GM12878 (cell line): Measurements from ENCODE around the gene KRT73. TPM values are rescaled to one million over a fixed set of nuclear protein-coding genes. Genes with fewer than 3 reads are reported as not detected.

Experiments
- ATAC-seq: fragments of 200-7000 bp; cut with Tn5 transposase; 3 replicates; pipeline ENCODE4 v1.9.1; 2020; ENCODE audit warnings: mild to moderate bottlenecking, moderate library complexity
- BruUV-seq: library from RNA; stranded (reverse); fragments of 400-500 nt; replicated peaks from 2 replicates; lab custom pipeline; 2021; lab: Mats Ljungman, UMichigan
- CTCF ChIA-PET: fragments of 300-600 bp; sonication (Branson Sonifier 250); formaldehyde crosslinking; extraction: SDS; loops from one replicate; lab custom pipeline; 2021; ENCODE audit warnings: inconsistent platforms; lab: Yijun Ruan, JAX
- POLR2A ChIA-PET: fragments of 350-600 bp; formaldehyde crosslinking; extraction: SDS; loops from one replicate; lab custom pipeline; 2021; ENCODE audit warnings: inconsistent platforms; lab: Charles Lee
- RAD21 ChIA-PET: fragments of 300-600 bp; sonication (Branson Sonifier 250); formaldehyde crosslinking; loops from one replicate; lab custom pipeline; 2023; ENCODE audit warnings: antibody characterized with exemption; ENCODE audit not compliant: unreplicated experiment; lab: Charles Lee
- SMC1A ChIA-PET: fragments of 300-600 bp; sonication (Branson Sonifier 250); formaldehyde crosslinking; loops from one replicate; lab custom pipeline; 2023; ENCODE audit not compliant: unreplicated experiment, uncharacterized antibody; lab: Charles Lee
- DNase-seq: peaks from one replicate; pipeline ENCODE4 v3.0.0-alpha.2; 2011; ENCODE audit warnings: low read depth, low spot score
- FAIRE-seq: peaks from 3 replicates; lab custom pipeline; 2011; peaks lifted over from hg19 to GRCh38; lab: Jason Lieb, UNC
- H2AFZ ChIP-seq: 2 replicates; pipeline ENCODE4 v1.6.0; 2011; ENCODE audit warnings: low read depth, low read length, control low read depth; ENCODE audit not compliant: control insufficient read depth
- H3K27ac ChIP-seq: 2 replicates; pipeline ENCODE4 v1.5.1; 2011; ENCODE audit warnings: control low read depth; ENCODE audit not compliant: control insufficient read depth, insufficient read depth
- H3K27me3 ChIP-seq, 2 experiments: replicated peaks in 1 of 2; 2 replicates each; pipeline versions ENCODE4 v1.6.0 to v1.6.1; 2011; ENCODE audit warnings: low read length in 1 of 2; ENCODE audit not compliant: control insufficient read depth in 2 of 2, insufficient read depth in 2 of 2
- H3K36me3 ChIP-seq, 2 experiments: 2 replicates each; pipeline ENCODE4 v1.5.1; 2011; ENCODE audit warnings: low read length in 1 of 2; ENCODE audit not compliant: control insufficient read depth in 2 of 2, insufficient read depth in 2 of 2
- H3K4me1 ChIP-seq: 2 replicates; pipeline ENCODE4 v1.6.1; 2011; ENCODE audit warnings: mild to moderate bottlenecking, low read length, moderate library complexity, mixed read lengths; ENCODE audit not compliant: control insufficient read depth, insufficient read depth
- H3K4me2 ChIP-seq: 2 replicates; pipeline ENCODE4 v1.6.0; 2011; ENCODE audit warnings: control low read depth; ENCODE audit not compliant: control insufficient read depth, insufficient read depth
- H3K4me3 ChIP-seq: fragments of 200-600 bp; sonication (generic); 2 replicates; pipeline ENCODE4 v1.5.1; 2016
- H3K79me2 ChIP-seq: 2 replicates; pipeline ENCODE4 v1.6.0; 2011; ENCODE audit warnings: low read length; ENCODE audit not compliant: control insufficient read depth, insufficient read depth
- H3K9ac ChIP-seq: 2 replicates; pipeline ENCODE4 v1.8.0; 2011; ENCODE audit warnings: low read length, control low read depth, mixed read lengths; ENCODE audit not compliant: control insufficient read depth, insufficient read depth
- H3K9me3 ChIP-seq: replicated peaks from 3 replicates; pipeline ENCODE4 v1.5.1; 2011; ENCODE audit warnings: mild to moderate bottlenecking, low read length; ENCODE audit not compliant: control insufficient read depth, insufficient read depth
- H4K20me1 ChIP-seq: 2 replicates; pipeline ENCODE4 v1.6.0; 2011; ENCODE audit not compliant: control insufficient read depth, insufficient read depth
- BHLHE40 ChIP-seq, 2 experiments: fragments of 450-650 bp in 1 of 2; IDR thresholded peaks; 2 replicates each; pipeline ENCODE4 v1.6.1; 2011 to 2017; ENCODE audit warnings: low read depth in 2 of 2, borderline replicate concordance in 1 of 2, improper control_type of control experiment in 1 of 2, low read length in 1 of 2, mild to moderate bottlenecking in 1 of 2
- CBX3 ChIP-seq: fragments of 200-600 bp; sonication (generic); IDR thresholded peaks from 2 replicates; pipeline ENCODE4 v1.6.1; 2016; ENCODE audit warnings: low read depth, borderline replicate concordance
- E2F4 ChIP-seq: IDR thresholded peaks from 2 replicates; pipeline ENCODE4 v1.6.1; 2012; ENCODE audit warnings: low read depth, low read length, improper control_type of control experiment
- EED ChIP-seq: sonication (generic); IDR thresholded peaks from 2 replicates; pipeline ENCODE4 v1.6.1; 2016; ENCODE audit warnings: antibody characterized with exemption, low read depth
- FOS ChIP-seq: IDR thresholded peaks from 3 replicates; pipeline ENCODE4 v1.6.1; 2011; ENCODE audit warnings: borderline replicate concordance; ENCODE audit not compliant: insufficient read length; ENCODE audit errors: extremely low read depth
- IRF5 ChIP-seq: fragments of 450-650 bp; IDR thresholded peaks from 2 replicates; pipeline ENCODE4 v1.6.1; 2017; ENCODE audit warnings: borderline replicate concordance
- KAT2A ChIP-seq: conservative IDR thresholded peaks from 2 replicates; pipeline ENCODE4 v1.6.1; 2011; ENCODE audit warnings: low read depth, low read length; ENCODE audit not compliant: control insufficient read depth
- NRF1 ChIP-seq: conservative IDR thresholded peaks from 2 replicates; pipeline ENCODE4 v1.6.1; 2011; ENCODE audit warnings: mild to moderate bottlenecking, low read depth, low read length, improper control_type of control experiment
- PML ChIP-seq: IDR thresholded peaks from 2 replicates; pipeline ENCODE4 v1.6.1; 2012; ENCODE audit warnings: low read length, inconsistent platforms
- POLR2A ChIP-seq: IDR thresholded peaks from 2 replicates; pipeline ENCODE4 v1.6.1; 2011; ENCODE audit warnings: low read depth, mild to moderate bottlenecking, low read length
- POU2F2 ChIP-seq: IDR thresholded peaks from 3 replicates; pipeline ENCODE4 v1.6.1; 2011; ENCODE audit warnings: low read depth, mild to moderate bottlenecking, low read length, borderline replicate concordance
- RB1 ChIP-seq: fragments of 450-650 bp; formaldehyde crosslinking; IDR thresholded peaks from 2 replicates; pipeline ENCODE4 v1.6.1; 2017; ENCODE audit warnings: mild to moderate bottlenecking, borderline replicate concordance
- SKIL ChIP-seq: fragments of 450-650 bp; IDR thresholded peaks from 2 replicates; pipeline ENCODE4 v1.6.1; 2017; ENCODE audit warnings: mild to moderate bottlenecking, low read depth, inconsistent platforms; ENCODE audit not compliant: poor library complexity, severe bottlenecking
- SMAD5 ChIP-seq: IDR thresholded peaks from 2 replicates; pipeline ENCODE4 v1.6.1; 2016; ENCODE audit warnings: antibody characterized with exemption, low read depth
- SP1 ChIP-seq: IDR thresholded peaks from one replicate; pipeline ENCODE4 v1.6.1; 2011; ENCODE audit warnings: low read depth, low read length
- TAF1 ChIP-seq: IDR thresholded peaks from 2 replicates; pipeline ENCODE4 v1.6.1; 2011; ENCODE audit warnings: mild to moderate bottlenecking, low read depth, low read length, borderline replicate concordance
- TARDBP ChIP-seq: IDR thresholded peaks from 2 replicates; pipeline ENCODE4 v1.6.1; 2016; ENCODE audit warnings: borderline replicate concordance
- TCF12 ChIP-seq: IDR thresholded peaks from 2 replicates; pipeline ENCODE4 v1.6.1; 2011; ENCODE audit warnings: low read depth, mild to moderate bottlenecking, low read length
- YBX1 ChIP-seq: fragments of 450-650 bp; IDR thresholded peaks from 2 replicates; pipeline ENCODE4 v1.6.1; 2016; ENCODE audit warnings: antibody characterized with exemption
- ZSCAN29 ChIP-seq: fragments of 450-650 bp; IDR thresholded peaks from 2 replicates; pipeline ENCODE4 v1.6.1; 2017; ENCODE audit warnings: mild to moderate bottlenecking, moderate library complexity
- WGBS: methylation state at CpG from one replicate; pipeline ENCODE4 v1.1.6; 2016; ENCODE audit warnings: low lambda C conversion rate; ENCODE audit not compliant: insufficient replicate concordance, insufficient coverage; ENCODE audit errors: missing lambda C conversion rate; 5-methylcytosine and 5-hydroxymethylcytosine counted together
- in situ Hi-C: fragments of 300-500 bp; cut with MboI; formaldehyde crosslinking; loops from 9 replicates; pipeline ENCODE4 v1.14.3; 2018; ENCODE audit warnings: mixed read lengths
- intact Hi-C: fragments of 100-400 bp; cut with micrococcal nuclease; formaldehyde crosslinking; loops from one replicate; pipeline ENCODE4 v1.14.2; 2022; ENCODE audit not compliant: unreplicated experiment
- polyA plus RNA-seq, 11 experiments: library from polyadenylated mRNA; depleted of rRNA in 4 of 11; unstranded in 6 of 11; stranded (reverse) in 5 of 11; fragments of >200 nt; fragmentation: Nextera tagmentation in 4 of 11; fragmentation: Illumina TruSeq in 1 of 11; extraction: Ambion mirVana in 4 of 11; extraction: Trizol in 1 of 11; gene quantifications; 1 replicate in 1 of 11; 2 replicates in 10 of 11; pipeline versions ENCODE4 v1.2.1 to v1.2.3, GENCODE V29; 2011 to 2016; ENCODE audit warnings: inconsistent platforms in 2 of 11, missing spikeins in 2 of 11, low read depth in 1 of 11
- total RNA-seq, 4 experiments: library from RNA; depleted of rRNA in 3 of 4; stranded (reverse); fragments of >200 nt in 3 of 4; fragmentation: Illumina TruSeq in 1 of 4; extraction: Trizol in 1 of 4; gene quantifications; 2 replicates each; pipeline versions ENCODE4 v1.2.1 to v1.2.3, GENCODE V29; 2013 to 2021

The KRT73 gene
- total and polyA plus RNA-seq, 10 of the 15 experiments (the other 5 are each of a cell fraction or from before 2014, with no cell fraction given): not detected

GRCh38 chr12:52629281-52630007 lies 11.1 kb upstream of the KRT73 start (continued):
- no peak for TF ChIP-seq SMAD5
- TF ChIP-seq POLR2A: no peak
- TF ChIP-seq TAF1: no peak
- TF ChIP-seq SKIL: no peak
- TF ChIP-seq TARDBP: no peak
- no peak for TF ChIP-seq SP1
- TF ChIP-seq KAT2A: no peak
- no peak for TF ChIP-seq EED
- TF ChIP-seq RB1: no peak
- no peak for TF ChIP-seq YBX1

GRCh38 chr12:52628841-52629240 lies 10.5 kb upstream of the KRT73 start:
- no TSS peak for BruUV-seq
- TF ChIP-seq ZSCAN29 (no peak), PML (no peak), TAF1 (no peak), KAT2A (no peak), TCF12 (no peak), CBX3 (no peak), FOS (no peak), BHLHE40 (IDR thresholded peaks at IDR 0.05; ENCODE audit: borderline replicate concordance in 1 of 2, low read depth in 2 of 2, low read length in 1 of 2) (no peak), NRF1 (no peak), SP1 (no peak), IRF5 (no peak), POU2F2 (no peak), E2F4 (no peak)

More at GRCh38 chr12:52628841-52629240, 10.5 kb upstream of the KRT73 start:
- Histone ChIP-seq H4K20me1 (no peaks in the 10 kb centered on the region), H2AFZ (no peak overlapping the region), H3K4me2 (no peak overlapping the region), H3K4me3 (no peak overlapping the region), H3K27ac (no peak overlapping the region), H3K27me3 (no peaks in the 10 kb centered on the region; a peak in 1 of 4 replicates), H3K4me1 (no peaks in the 10 kb centered on the region), H3K36me3 (no peaks in the 10 kb centered on the region), H3K79me2 (no peaks in the 10 kb centered on the region), H3K9ac (no peak overlapping the region), H3K9me3 (no peaks in the 10 kb centered on the region)
- POLR2A ChIA-PET: no interaction called here
- ATAC-seq: no peak
- SMC1A ChIA-PET: no interaction called here
- whole genome bisulfite sequencing: 18% methylated on average over 2 of the region's 2 CpGs
- RAD21 ChIA-PET: no interaction called here
- intact Hi-C loops: no loop called here
- CTCF ChIA-PET: interaction anchor here (0.6 kb wide), 1 partner anchor 242 kb away, joined by 3 read pairs; no protein-coding TSS in a partner anchor
- in situ Hi-C loops: no loop called here
- no peak for FAIRE-seq
- no peak for DNase-seq
